H1 (cell line): ENCODE data around the gene EWSR1.

Source experiments
- ASH2L ChIP-seq: fragments of 200-600, 300-600 bp; sonication (generic); IDR thresholded peaks from one replicate; pipeline ENCODE4 v1.7.1; 2017; ENCODE audit warnings: low read length
- CBX5 ChIP-seq: fragments of 300-800, 300-1000 bp; sonication (generic); IDR thresholded peaks from 2 replicates; pipeline ENCODE4 v1.7.1; 2016; ENCODE audit warnings: antibody characterized with exemption, low read length, low read depth
- CREB1 ChIP-seq: IDR thresholded peaks from 2 replicates; pipeline ENCODE4 v1.6.1; 2012; ENCODE audit warnings: inconsistent platforms
- EZH2 ChIP-seq: fragments of 200-600 bp; sonication (generic); IDR thresholded peaks from 2 replicates; pipeline ENCODE4 v1.7.1; 2012; ENCODE audit warnings: low read depth, mild to moderate bottlenecking, moderate library complexity, low read length, inconsistent platforms; ENCODE audit not compliant: severe bottlenecking
- HDAC2 ChIP-seq, 2 experiments: fragments of 300-600 bp in 1 of 2; sonication (generic) in 1 of 2; IDR thresholded peaks; 2 replicates each; pipeline ENCODE4 v1.6.1; 2011 to 2012; ENCODE audit warnings: low read depth in 2 of 2, low read length in 2 of 2, mild to moderate bottlenecking in 2 of 2, moderate library complexity in 2 of 2, borderline replicate concordance in 1 of 2, inconsistent platforms in 1 of 2
- KDM5A ChIP-seq: fragments of 200-600 bp; IDR thresholded peaks from 2 replicates; pipeline ENCODE4 v1.7.1; 2012; ENCODE audit warnings: mild to moderate bottlenecking, low read length, inconsistent platforms, mixed read lengths
- POLR2A ChIP-seq, 2 experiments: IDR thresholded peaks; 1 replicate in 1 of 2; 2 replicates in 1 of 2; pipeline ENCODE4 v1.6.1; 2011; ENCODE audit warnings: low read depth in 2 of 2, low read length in 2 of 2, mild to moderate bottlenecking in 2 of 2; ENCODE audit errors: control extremely low read depth in 1 of 2
- POLR2AphosphoS5 ChIP-seq: IDR thresholded peaks from 2 replicates; pipeline ENCODE4 v1.6.1; 2011; ENCODE audit warnings: low read depth, low read length
- RAD21 ChIP-seq, 2 experiments: IDR thresholded peaks in 1 of 2; conservative IDR thresholded peaks in 1 of 2; 2 replicates each; pipeline ENCODE4 v1.6.1; 2011; ENCODE audit warnings: low read depth in 2 of 2, low read length in 2 of 2, improper control_type of control experiment in 1 of 2, inconsistent platforms in 1 of 2, mild to moderate bottlenecking in 1 of 2, moderate library complexity in 1 of 2
- RFX5 ChIP-seq: IDR thresholded peaks from 2 replicates; pipeline ENCODE4 v1.6.1; 2011; ENCODE audit warnings: low read depth, low read length, improper control_type of control experiment, borderline replicate concordance
- RXRA ChIP-seq: IDR thresholded peaks from 2 replicates; pipeline ENCODE4 v1.6.1; 2011; ENCODE audit warnings: low read depth, mild to moderate bottlenecking, low read length, moderate library complexity; ENCODE audit not compliant: insufficient read depth
- SP1 ChIP-seq: IDR thresholded peaks from 2 replicates; pipeline ENCODE4 v1.6.1; 2011; ENCODE audit warnings: low read depth, low read length
- ZNF274 ChIP-seq: IDR thresholded peaks from 2 replicates; pipeline ENCODE4 v1.7.0; 2012; ENCODE audit warnings: low read length, borderline replicate concordance; ENCODE audit errors: extremely low read depth
- TF ChIP-seq, protein P1 (sequence below), 3 experiments: IDR thresholded peaks; 1 replicate in 2 of 3; 2 replicates in 1 of 3; pipeline versions ENCODE4 v1.5.1 to v1.6.1; 2011; ENCODE audit warnings: low read length in 3 of 3, mild to moderate bottlenecking in 3 of 3, inconsistent platforms in 2 of 3, low read depth in 1 of 3, moderate library complexity in 1 of 3; ENCODE audit not compliant: insufficient read depth in 1 of 3; ENCODE audit errors: control extremely low read depth in 1 of 3

DNA sequence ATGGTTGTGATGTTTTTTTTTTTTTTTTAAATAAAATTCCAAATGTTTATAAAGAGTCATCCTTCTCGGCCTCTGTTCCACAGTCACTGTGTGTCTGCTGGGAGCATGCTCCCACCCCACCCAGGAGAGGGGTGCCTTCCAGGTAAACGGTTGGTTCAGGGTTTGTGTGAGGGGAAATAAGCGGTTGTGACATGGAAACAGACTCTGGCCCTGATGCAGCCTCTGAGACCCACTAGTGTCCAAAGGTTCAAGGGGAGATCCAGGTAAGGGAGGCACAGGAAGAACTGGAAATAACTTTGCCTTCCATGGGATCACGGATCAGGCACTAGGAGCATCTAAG lies 32.4 kb downstream of the EWSR1 start:
- TF ChIP-seq, protein P1, sequence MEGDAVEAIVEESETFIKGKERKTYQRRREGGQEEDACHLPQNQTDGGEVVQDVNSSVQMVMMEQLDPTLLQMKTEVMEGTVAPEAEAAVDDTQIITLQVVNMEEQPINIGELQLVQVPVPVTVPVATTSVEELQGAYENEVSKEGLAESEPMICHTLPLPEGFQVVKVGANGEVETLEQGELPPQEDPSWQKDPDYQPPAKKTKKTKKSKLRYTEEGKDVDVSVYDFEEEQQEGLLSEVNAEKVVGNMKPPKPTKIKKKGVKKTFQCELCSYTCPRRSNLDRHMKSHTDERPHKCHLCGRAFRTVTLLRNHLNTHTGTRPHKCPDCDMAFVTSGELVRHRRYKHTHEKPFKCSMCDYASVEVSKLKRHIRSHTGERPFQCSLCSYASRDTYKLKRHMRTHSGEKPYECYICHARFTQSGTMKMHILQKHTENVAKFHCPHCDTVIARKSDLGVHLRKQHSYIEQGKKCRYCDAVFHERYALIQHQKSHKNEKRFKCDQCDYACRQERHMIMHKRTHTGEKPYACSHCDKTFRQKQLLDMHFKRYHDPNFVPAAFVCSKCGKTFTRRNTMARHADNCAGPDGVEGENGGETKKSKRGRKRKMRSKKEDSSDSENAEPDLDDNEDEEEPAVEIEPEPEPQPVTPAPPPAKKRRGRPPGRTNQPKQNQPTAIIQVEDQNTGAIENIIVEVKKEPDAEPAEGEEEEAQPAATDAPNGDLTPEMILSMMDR (IDR thresholded peaks at IDR 0.05; ENCODE audit: control extremely low read depth in 1 of 3, insufficient read depth in 1 of 3, low read depth in 1 of 3, low read length in 3 of 3), result no peak
- TF ChIP-seq RXRA (no peak), RAD21 (IDR thresholded peaks at IDR 0.05 in 1 of 2, conservative IDR thresholded peaks at IDR 0.05 in 1 of 2; ENCODE audit: low read depth in 2 of 2, low read length in 2 of 2) (no peak), POLR2AphosphoS5 (0 out of 2 replicates have a peak, but pooled peaks have one; percentile 91), EZH2 (no peak), HDAC2 (IDR thresholded peaks at IDR 0.05; ENCODE audit: borderline replicate concordance in 1 of 2, low read depth in 2 of 2, low read length in 2 of 2) (no peak), SP1 (no peak), KDM5A (no peak), CREB1 (no peak), POLR2A (IDR thresholded peaks at IDR 0.05; ENCODE audit: control extremely low read depth in 1 of 2, low read depth in 2 of 2, low read length in 2 of 2) (no peak), CBX5 (no peak), RFX5 (no peak), ASH2L (no peak), ZNF274 (no peak)
